Measurements from ENCODE around the gene SNAPC2.
A peak's percentile ranks its signal among the peaks of the same experiment; 100 is the strongest.
"Not testable (repeated sequence)": the region's sequence is repeated elsewhere in the genome, so short reads cannot be mapped to it uniquely, and the experiment has no call there.

SNAPC2 gene

DNA sequence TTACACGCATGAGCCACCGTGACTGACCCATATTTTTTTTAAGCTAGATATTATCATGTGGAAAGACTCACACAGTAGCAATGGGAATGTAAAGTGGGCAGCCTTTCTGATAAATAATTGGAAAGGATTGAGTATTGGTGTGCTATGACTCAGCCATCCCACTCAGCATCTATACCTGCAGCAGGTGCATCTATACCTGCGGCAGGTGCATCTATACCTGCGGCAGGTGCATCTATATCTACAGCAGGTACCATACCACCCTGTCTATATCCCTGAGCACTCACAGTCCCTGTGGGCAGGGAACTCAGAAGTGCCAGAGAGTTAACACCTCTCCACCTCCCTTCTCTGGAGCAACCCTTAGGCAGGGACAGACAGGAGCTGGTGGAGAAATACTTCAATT lies 37.0 kb upstream of the SNAPC2 start:
- TF ChIP-seq, protein P1, sequence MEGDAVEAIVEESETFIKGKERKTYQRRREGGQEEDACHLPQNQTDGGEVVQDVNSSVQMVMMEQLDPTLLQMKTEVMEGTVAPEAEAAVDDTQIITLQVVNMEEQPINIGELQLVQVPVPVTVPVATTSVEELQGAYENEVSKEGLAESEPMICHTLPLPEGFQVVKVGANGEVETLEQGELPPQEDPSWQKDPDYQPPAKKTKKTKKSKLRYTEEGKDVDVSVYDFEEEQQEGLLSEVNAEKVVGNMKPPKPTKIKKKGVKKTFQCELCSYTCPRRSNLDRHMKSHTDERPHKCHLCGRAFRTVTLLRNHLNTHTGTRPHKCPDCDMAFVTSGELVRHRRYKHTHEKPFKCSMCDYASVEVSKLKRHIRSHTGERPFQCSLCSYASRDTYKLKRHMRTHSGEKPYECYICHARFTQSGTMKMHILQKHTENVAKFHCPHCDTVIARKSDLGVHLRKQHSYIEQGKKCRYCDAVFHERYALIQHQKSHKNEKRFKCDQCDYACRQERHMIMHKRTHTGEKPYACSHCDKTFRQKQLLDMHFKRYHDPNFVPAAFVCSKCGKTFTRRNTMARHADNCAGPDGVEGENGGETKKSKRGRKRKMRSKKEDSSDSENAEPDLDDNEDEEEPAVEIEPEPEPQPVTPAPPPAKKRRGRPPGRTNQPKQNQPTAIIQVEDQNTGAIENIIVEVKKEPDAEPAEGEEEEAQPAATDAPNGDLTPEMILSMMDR (IDR thresholded peaks at IDR 0.05; ENCODE audit: low read depth, low read length, missing control alignments), result no peak
- no peak for DNase-seq (ENCODE audit: extremely low read depth, low read depth)
- H3K4me3 ChIP-seq (replicated peaks; ENCODE audit: low read depth, low read length), result no peak overlapping the region

DNA sequence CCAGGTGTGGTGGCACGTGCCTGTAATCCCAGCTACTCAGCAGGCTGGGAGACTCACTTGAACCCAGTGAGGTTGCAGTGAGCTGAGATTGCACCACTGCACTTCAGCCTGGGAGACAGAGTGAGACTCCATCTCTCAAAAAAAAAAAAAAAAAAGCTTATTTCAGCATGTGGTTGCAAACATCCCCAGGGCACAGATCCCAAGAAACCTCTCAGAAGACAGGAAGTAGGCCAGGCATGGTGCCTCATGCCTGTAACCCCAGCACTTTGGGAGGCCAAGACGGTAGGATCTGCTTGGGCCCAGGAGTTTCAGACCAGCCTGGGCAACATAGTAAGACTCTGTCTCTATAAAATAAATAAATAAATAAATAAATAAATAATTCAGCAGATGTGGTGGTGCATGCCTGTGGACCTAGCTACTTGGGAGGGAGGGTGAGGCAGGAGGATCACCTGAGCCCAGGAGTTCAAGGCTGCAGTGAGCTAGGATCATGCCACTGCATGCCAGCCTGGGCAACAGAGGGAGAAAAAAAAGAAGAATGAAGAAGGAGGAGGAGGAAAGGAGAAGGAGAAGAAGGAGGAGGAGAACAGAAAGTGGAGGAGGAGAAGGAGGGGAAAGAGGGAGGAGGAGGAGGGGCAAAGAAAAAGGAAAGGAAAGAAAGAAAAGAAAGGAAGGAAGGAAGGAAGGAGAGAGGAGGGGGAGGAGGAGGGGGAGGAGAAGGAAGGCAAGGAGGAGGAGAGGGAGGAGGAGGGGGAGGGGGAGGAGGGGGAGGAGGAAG lies 36.2 kb upstream of the SNAPC2 start:
- DNase-seq (ENCODE audit: extremely low read depth, low read depth), result no peak
- TF ChIP-seq, protein P1 (IDR thresholded peaks at IDR 0.05; ENCODE audit: low read depth, low read length, missing control alignments), result no peak
- H3K4me3 ChIP-seq (replicated peaks; ENCODE audit: low read depth, low read length), result no peak overlapping the region

DNA sequence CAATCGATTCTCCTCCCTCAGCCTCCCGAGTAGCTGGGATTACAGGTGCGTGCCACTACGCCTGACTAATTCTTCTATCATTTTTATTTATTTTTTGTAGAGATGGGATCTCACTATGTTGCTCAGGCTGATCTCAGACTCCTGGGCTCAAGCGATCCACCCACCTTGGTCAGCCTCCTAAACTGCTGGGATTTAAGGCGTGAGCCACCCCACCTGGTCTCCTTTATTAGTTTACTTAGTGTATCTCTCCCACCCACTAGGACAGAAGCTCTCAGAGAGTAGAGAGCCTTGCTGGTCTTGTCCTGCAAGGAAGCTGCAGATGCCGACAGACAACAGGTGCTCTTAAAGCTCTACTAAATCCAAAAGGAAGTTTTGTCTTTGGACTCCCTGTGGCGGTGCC lies 34.3 kb upstream of the SNAPC2 start:
- TF ChIP-seq, protein P1 (IDR thresholded peaks at IDR 0.05; ENCODE audit: low read depth, low read length, missing control alignments), result no peak
- no peak overlapping the region for H3K4me3 ChIP-seq (replicated peaks; ENCODE audit: low read depth, low read length)
- DNase-seq (ENCODE audit: extremely low read depth, low read depth), result no peak

DNA sequence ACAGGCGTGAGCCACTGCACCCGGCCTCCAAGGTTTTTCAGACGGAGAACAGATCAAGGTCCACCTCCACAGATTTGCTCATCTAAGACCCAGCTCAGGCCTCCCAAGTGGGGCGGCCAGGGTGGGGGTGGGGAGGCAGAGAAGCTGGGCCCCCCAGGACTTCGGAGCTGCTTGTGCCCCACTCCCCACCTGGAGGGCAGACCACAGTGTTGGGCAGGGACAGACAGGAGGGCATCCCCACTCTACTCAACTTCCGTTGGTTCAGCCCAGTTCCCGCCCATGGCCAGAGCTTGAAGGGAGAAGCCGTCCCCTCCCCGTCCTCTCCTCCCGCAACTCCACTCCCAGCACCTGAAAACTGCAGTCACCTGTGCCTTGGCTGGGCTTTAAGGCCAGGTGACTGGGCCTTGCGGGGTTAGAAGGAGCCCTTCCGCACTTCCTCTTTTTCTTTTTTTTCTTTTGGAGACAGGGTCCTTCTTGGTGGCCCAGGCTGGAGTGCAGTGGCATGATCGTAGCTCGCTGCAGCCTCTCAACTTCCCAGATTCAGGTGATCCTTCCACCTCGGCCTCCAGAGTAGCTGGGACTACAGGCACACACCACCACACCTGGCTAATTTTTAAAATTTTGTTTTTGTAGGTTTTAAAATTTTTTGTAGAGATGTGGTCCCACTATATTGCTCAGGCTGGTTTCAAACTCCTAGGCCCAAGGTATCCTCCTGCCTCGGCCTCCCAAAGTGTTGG lies 32.6 kb upstream of the SNAPC2 start:
- peak overlapping the region; percentile 61; the same call in 1 of the 2 replicates for H3K4me3 ChIP-seq (replicated peaks; ENCODE audit: low read depth, low read length)
- no peak for DNase-seq (ENCODE audit: extremely low read depth, low read depth)
- TF ChIP-seq, protein P1 (IDR thresholded peaks at IDR 0.05; ENCODE audit: low read depth, low read length, missing control alignments), result no peak

DNA sequence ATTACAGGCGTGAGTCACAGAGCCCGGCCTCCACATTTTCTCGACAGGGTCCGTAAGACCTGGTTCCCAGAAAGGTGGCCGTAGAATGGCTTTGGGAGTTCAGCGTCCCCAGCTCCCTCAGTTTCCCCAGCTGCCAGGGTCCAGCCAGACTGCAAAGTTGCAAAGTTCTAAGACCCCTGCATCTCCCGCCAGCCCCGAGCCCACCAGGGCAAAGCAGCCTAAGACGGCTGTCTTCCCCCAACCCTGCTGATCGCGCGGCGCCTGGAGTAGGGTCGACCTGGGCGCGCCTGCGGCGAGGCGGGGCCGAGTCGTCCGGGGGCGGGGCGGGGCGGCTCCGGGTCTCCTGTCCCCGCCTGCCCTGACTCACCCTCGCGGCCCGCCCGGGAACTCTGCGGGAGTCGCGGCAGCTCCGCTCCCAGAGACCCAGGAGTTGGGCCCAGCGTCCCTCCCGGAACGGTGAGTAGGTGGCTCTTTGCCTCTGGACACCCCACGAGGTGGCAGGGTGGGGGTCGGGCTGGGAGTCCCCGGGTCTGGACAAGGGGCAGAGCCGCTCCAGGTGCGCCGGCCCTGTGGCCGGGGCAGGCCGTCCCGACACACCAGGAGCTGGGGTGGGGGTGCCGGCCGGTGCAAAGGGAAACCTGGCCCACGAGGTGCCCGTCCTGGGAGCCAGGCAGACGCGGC lies 31.9 kb upstream of the SNAPC2 start, which contains the start of gene LRRC8E:
TSS of gene LRRC8E (plus strand) at position 366 of the 681 bp plus-strand sequence. CDS start 7,094 bp downstream, outside the sequence.
- no peak for DNase-seq (ENCODE audit: extremely low read depth, low read depth)
- H3K4me3 ChIP-seq (replicated peaks; ENCODE audit: low read depth, low read length), result peak within 1 kb of the TSS; percentile 61
- TF ChIP-seq, protein P1 (IDR thresholded peaks at IDR 0.05; ENCODE audit: low read depth, low read length, missing control alignments), result no peak

DNA sequence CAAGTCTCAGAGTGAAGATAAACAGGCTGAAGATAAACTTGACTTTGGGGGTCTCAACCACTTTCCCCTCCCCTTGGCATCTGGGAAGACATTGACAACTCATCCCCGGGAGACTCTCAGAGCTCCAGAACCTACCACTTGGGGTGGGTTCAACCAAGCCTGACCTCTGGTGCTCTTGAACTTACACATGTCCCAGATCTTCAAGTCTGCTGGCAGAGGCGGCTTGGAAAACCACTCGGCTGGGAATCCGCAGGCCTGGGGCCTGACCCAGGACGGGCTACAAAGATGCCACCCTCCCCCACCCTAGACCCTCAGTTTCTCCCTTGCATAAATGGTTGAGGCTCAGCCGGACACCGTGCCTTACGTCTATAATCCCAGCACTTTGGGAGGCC lies 31.3 kb upstream of the SNAPC2 start:
- TF ChIP-seq, protein P1 (IDR thresholded peaks at IDR 0.05; ENCODE audit: low read depth, low read length, missing control alignments), result no peak
- peak overlapping the region; percentile 61 for H3K4me3 ChIP-seq (replicated peaks; ENCODE audit: low read depth, low read length)
- no peak for DNase-seq (ENCODE audit: extremely low read depth, low read depth)

DNA sequence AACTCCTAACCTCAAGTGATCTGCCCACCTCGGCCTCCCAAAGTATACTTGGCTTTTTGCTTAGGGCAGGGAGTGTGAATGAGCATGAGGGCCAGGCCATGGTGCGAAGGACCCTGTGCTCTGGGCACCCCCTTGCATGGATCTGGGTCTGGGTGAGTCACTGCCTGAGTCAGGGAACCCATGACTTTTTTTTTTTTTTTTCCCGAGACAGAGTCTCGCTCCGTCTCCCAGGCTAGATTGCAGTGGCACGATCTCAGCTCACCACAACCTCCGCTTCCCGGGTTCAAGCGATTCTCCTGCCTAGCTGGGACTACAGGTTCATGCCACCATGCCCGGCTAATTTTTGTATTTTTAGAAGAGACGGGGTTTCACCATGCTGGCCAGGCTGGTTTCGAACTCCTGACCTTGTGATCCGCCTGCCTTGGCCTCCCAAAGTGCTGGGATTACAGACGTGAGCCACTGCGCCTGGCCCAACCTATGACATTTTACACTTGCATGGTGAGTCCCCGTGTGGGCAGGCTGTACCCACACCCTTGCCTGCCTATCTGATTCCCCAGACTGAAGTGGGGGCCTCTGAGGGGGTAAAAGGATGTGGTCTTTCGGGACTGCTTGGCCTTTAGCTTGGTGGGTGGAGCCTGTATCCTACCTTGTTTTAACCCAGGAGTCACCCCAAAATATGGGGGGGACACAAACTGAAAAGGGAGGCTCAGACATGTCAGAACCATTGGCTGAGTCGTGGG lies 26.6 kb upstream of the SNAPC2 start:
- H3K4me3 ChIP-seq (replicated peaks; ENCODE audit: low read depth, low read length); DNase-seq (ENCODE audit: extremely low read depth, low read depth): not testable (repeated sequence)

Data from HFF-Myc (cell line).